Endothelial cell of umbilical vein (primary cell): ENCODE results near the gene TADA2B. TPM values are rescaled to one million over a fixed set of nuclear protein-coding genes. Genes with fewer than 3 reads are reported as not detected.

ENCODE experiments used
- BruUV-seq: library from RNA; stranded (reverse); fragments of 400-500 nt; replicated peaks from 2 replicates; lab custom pipeline; 2021; lab: Mats Ljungman, UMichigan
- CTCF ChIA-PET: fragments of 300-600, 350-600 bp; sonication (Branson Sonifier 250); formaldehyde crosslinking; loops from one replicate; lab custom pipeline; 2021; ENCODE audit warnings: antibody characterized with exemption, inconsistent platforms; lab: Charles Lee
- POLR2A ChIA-PET: fragments of 300-600, 350-600 bp; sonication (Branson Sonifier 250); formaldehyde crosslinking; loops from one replicate; lab custom pipeline; 2021; ENCODE audit warnings: antibody characterized with exemption, inconsistent platforms; lab: Charles Lee
- DNase-seq: peaks from one replicate; pipeline ENCODE4 v3.0.0-alpha.2; 2011; ENCODE audit warnings: low read depth, low spot score
- FAIRE-seq: peaks from 2 replicates; lab custom pipeline; 2011; peaks lifted over from hg19 to GRCh38; lab: Jason Lieb, UNC
- H2AFZ ChIP-seq: 2 replicates; pipeline ENCODE4 v1.6.0; 2012; ENCODE audit warnings: low read depth, low read length, control low read depth, inconsistent platforms
- H3K27ac ChIP-seq: 2 replicates; pipeline ENCODE4 v1.5.1; 2011; ENCODE audit warnings: low read depth, mild to moderate bottlenecking, control low read depth, low read length, moderate library complexity; ENCODE audit not compliant: insufficient read depth
- H3K27me3 ChIP-seq, 2 experiments: 2 replicates each; pipeline versions ENCODE4 v1.6.0 to v1.6.1; 2011; ENCODE audit warnings: low read length in 2 of 2, mixed read lengths in 1 of 2; ENCODE audit not compliant: control insufficient read depth in 2 of 2, insufficient read depth in 2 of 2
- H3K36me3 ChIP-seq, 2 experiments: 2 replicates in 1 of 2; 3 replicates in 1 of 2; pipeline ENCODE4 v1.5.1; 2011; ENCODE audit warnings: low read length in 2 of 2, mild to moderate bottlenecking in 1 of 2, moderate library complexity in 1 of 2; ENCODE audit not compliant: control insufficient read depth in 2 of 2, insufficient read depth in 2 of 2; ENCODE audit errors: extremely low read depth in 1 of 2
- H3K4me1 ChIP-seq: 3 replicates; pipeline ENCODE4 v1.5.1; 2011; ENCODE audit warnings: mild to moderate bottlenecking, low read length; ENCODE audit not compliant: control insufficient read depth, insufficient read depth; ENCODE audit errors: extremely low read depth
- H3K4me2 ChIP-seq: 2 replicates; pipeline ENCODE4 v1.6.1; 2011; ENCODE audit warnings: low read length, control low read depth, mixed read lengths; ENCODE audit not compliant: insufficient read depth
- H3K4me3 ChIP-seq, 3 experiments: fragments of 200-600 bp in 1 of 3; sonication (generic), shearing (Covaris generic) in 1 of 3; replicated peaks in 1 of 3; 2 replicates each; pipeline ENCODE4 v1.5.1; 2011 to 2016; ENCODE audit warnings: control low read depth in 3 of 3, low read length in 3 of 3, mild to moderate bottlenecking in 2 of 3, inconsistent platforms in 1 of 3, low read depth in 1 of 3, moderate library complexity in 1 of 3; ENCODE audit not compliant: insufficient read depth in 1 of 3
- H3K79me2 ChIP-seq: 2 replicates; pipeline ENCODE4 v1.6.0; 2012; ENCODE audit warnings: low read length, inconsistent platforms; ENCODE audit not compliant: control insufficient read depth, insufficient read depth
- H3K9ac ChIP-seq: replicated peaks from 2 replicates; pipeline ENCODE3; 2011; ENCODE audit warnings: low read length, control low read depth; ENCODE audit not compliant: insufficient read depth; ENCODE audit errors: extremely low read depth
- H3K9me1 ChIP-seq: replicated peaks from 3 replicates; pipeline ENCODE4 v1.6.0; 2011; ENCODE audit warnings: mild to moderate bottlenecking, low read length; ENCODE audit not compliant: control insufficient read depth, insufficient read depth; ENCODE audit errors: extremely low read depth
- H3K9me3 ChIP-seq: replicated peaks from 2 replicates; pipeline ENCODE4 v1.5.1; 2012; ENCODE audit warnings: low read length, inconsistent platforms; ENCODE audit not compliant: control insufficient read depth, insufficient read depth
- H4K20me1 ChIP-seq: replicated peaks from 2 replicates; pipeline ENCODE3; 2011; ENCODE audit warnings: mild to moderate bottlenecking, low read length; ENCODE audit not compliant: control insufficient read depth, insufficient read depth; ENCODE audit errors: extremely low read depth
- CTCF ChIP-seq, 2 donors: IDR thresholded peaks; 1 replicate in 1 of 2; 2 replicates in 1 of 2; pipeline ENCODE4 v1.5.1; 2011; ENCODE audit warnings: low read length in 2 of 2, mild to moderate bottlenecking in 2 of 2, moderate library complexity in 2 of 2, control low read depth in 1 of 2, inconsistent platforms in 1 of 2, low read depth in 1 of 2; ENCODE audit not compliant: insufficient read depth in 1 of 2; ENCODE audit errors: extremely low read depth in 1 of 2
- EZH2 ChIP-seq: IDR thresholded peaks from 2 replicates; pipeline ENCODE4 v1.6.1; 2012; ENCODE audit warnings: borderline replicate concordance, low read depth, mild to moderate bottlenecking, moderate library complexity, low read length, inconsistent platforms; ENCODE audit not compliant: severe bottlenecking
- FOS ChIP-seq: IDR thresholded peaks from 2 replicates; pipeline ENCODE4 v1.6.1; 2011; ENCODE audit warnings: mild to moderate bottlenecking, low read length, moderate library complexity, borderline replicate concordance; ENCODE audit not compliant: insufficient read depth
- GATA2 ChIP-seq: IDR thresholded peaks from 2 replicates; pipeline ENCODE4 v1.7.0; 2011; ENCODE audit warnings: low read depth, mild to moderate bottlenecking, moderate library complexity, mixed read lengths, low read length; ENCODE audit not compliant: insufficient read length, insufficient read depth
- JUN ChIP-seq: IDR thresholded peaks from 2 replicates; pipeline ENCODE4 v1.6.1; 2011; ENCODE audit warnings: borderline replicate concordance, low read depth; ENCODE audit not compliant: insufficient read length, insufficient read depth
- MAX ChIP-seq: IDR thresholded peaks from 2 replicates; pipeline ENCODE4 v1.6.1; 2011; ENCODE audit not compliant: insufficient read depth, insufficient read length
- MYC ChIP-seq: IDR thresholded peaks from one replicate; pipeline ENCODE4 v1.6.1; 2011; ENCODE audit warnings: mild to moderate bottlenecking, low read depth, low read length
- POLR2A ChIP-seq: IDR thresholded peaks from 2 replicates; pipeline ENCODE4 v1.6.1; 2012; ENCODE audit warnings: low read depth, mild to moderate bottlenecking, control low read depth, low read length
- POLR2AphosphoS5 ChIP-seq: IDR thresholded peaks from 2 replicates; pipeline ENCODE4 v1.6.1; 2012; ENCODE audit warnings: low read depth, mild to moderate bottlenecking, control low read depth, low read length, moderate library complexity; ENCODE audit not compliant: insufficient read depth
- dilution Hi-C: fragments of 300-500 bp; cut with MboI; formaldehyde crosslinking; loops from one replicate; pipeline ENCODE4 v1.15.0; 2019; ENCODE audit warnings: low sequenced_read_pairs; ENCODE audit not compliant: extremely low pct_ligation_motif_present
- intact Hi-C: fragments of 100-400 bp; cut with micrococcal nuclease; formaldehyde crosslinking; loops from one replicate; pipeline ENCODE4 v1.10.0; 2022
- polyA plus RNA-seq, 4 experiments: library from polyadenylated mRNA; depleted of rRNA in 3 of 4; stranded (reverse) in 3 of 4; unstranded in 1 of 4; fragments of >200 nt; gene quantifications; 2 replicates each; pipeline versions ENCODE4 v1.2.1 to v1.2.3, GENCODE V29; 2011 to 2012; ENCODE audit warnings: missing spikeins in 1 of 4
- total RNA-seq: library from RNA; stranded (reverse); gene quantifications from 2 replicates; pipeline ENCODE4 v1.2.3, GENCODE V29; 2021

The TADA2B gene
- total and polyA plus RNA-seq, 2 donors (not counting 3 experiments of a cell fraction or from before 2014, with no cell fraction given), result 5.5 to 11.5 TPM

- no peak overlapping the region for H3K27ac ChIP-seq
- no peak overlapping the region for H3K4me3 ChIP-seq
- CTCF ChIA-PET, result interaction anchor here (1.1 kb wide), 1 partner anchor 16 kb away, joined by 3 read pairs; the partner anchor contains the start of gene GRPEL1
- BruUV-seq, result no TSS peak
- no peaks in the 10 kb centered on the region for H3K9me3 ChIP-seq
- peaks cover 13% of the 10 kb centered on the region for H3K4me1 ChIP-seq
- no peaks in the 10 kb centered on the region for H3K27me3 ChIP-seq
- peaks cover 35% of the 10 kb centered on the region for H3K79me2 ChIP-seq
- no peak overlapping the region for H2AFZ ChIP-seq
- intact Hi-C loops (no loop called here), dilution Hi-C loops (no loop called here)
- H3K9me1 ChIP-seq, result no peaks in the 10 kb centered on the region
- no peak overlapping the region for H3K4me2 ChIP-seq
- FAIRE-seq, result no peak
- no peak for DNase-seq
- H3K9ac ChIP-seq, result no peak overlapping the region
- POLR2A ChIA-PET, result no interaction called here
- H3K36me3 ChIP-seq, result peaks cover 2 to 6% of the 10 kb centered on the region in 2 experiments
- no peaks in the 10 kb centered on the region for H4K20me1 ChIP-seq
- no peak for TF ChIP-seq FOS
- TF ChIP-seq MAX, result no peak
- no peak for TF ChIP-seq MYC
- no peak for TF ChIP-seq CTCF (IDR thresholded peaks at IDR 0.05; ENCODE audit: extremely low read depth in 1 of 2, insufficient read depth in 1 of 2, low read depth in 1 of 2, low read length in 2 of 2)
- TF ChIP-seq GATA2, result no peak
- no peak for TF ChIP-seq POLR2A
- no peak for TF ChIP-seq POLR2AphosphoS5
- TF ChIP-seq EZH2, result no peak
- TF ChIP-seq JUN, result no peak
Measured at GRCh38 chr4:7051144-7051495, 7.9 kb downstream of the TADA2B start.
